ENCODE results near the gene ANKFN1.

The ANKFN1 gene

DNA sequence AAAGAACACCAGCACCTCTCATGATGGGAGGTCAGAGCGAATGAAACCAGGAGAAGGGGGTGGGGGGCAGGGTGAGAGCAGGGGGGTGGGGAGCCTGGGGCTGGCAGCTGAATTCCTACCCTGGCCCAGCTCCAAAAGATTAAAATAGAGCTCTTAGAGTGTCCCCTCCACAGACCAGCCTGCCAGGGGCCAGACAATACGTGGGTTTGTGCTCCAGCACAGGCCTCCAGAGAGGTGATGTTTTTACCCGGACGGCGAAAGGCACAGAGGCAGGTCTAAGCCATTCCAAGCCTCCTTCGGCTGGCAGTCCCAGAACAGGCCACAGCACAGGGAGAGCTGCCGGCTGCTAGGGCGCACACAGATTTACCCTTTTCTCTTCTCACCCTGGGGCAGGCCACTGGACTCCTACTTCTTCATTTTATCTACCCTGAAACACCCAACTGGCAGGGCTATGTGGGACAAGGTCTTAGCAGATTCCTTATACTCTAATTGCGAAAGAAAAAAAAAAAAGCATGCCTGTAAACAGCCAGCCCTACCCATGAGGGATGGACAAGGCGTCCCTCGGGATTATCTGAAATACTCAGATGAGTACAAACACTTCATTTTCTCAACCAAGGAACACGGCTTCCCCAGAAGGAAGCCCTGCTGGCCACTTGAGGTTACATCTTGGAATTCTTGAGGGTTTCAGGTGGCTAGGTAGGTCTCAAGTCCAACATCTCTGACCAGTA, 368.3 kb downstream of the ANKFN1 start:
- DNase-seq, result no peak

- DNase-seq, result no peak
These were observed 369.8 kb downstream of the ANKFN1 start for GRCh38 chr17:56523042-56523441.

GRCh38 chr17:56528696-56529095, 375.4 kb downstream of the ANKFN1 start:
- no peak for DNase-seq

DNA sequence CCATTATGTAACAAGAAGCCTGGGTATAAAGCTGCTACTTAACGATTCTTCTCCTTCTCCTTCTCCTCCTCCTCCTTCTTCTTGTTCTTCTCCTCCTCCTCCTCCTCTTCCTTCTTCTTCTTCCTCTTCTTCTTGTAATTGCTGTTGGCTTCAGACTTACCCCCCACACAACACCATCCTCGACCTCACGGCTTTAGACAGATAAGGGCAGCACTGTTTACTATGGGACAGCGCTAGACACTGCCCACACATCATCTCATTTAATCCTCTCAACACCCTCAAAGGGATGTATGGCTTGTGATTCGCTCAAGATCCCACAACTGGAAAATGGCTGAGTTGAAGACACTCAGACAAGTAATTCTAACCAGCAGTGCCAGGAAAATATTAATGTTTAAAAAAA, 379.7 kb downstream of the ANKFN1 start:
- no peak for DNase-seq

GRCh38 chr17:56536766-56537165, 383.5 kb downstream of the ANKFN1 start:
- no peak for DNase-seq

DNA sequence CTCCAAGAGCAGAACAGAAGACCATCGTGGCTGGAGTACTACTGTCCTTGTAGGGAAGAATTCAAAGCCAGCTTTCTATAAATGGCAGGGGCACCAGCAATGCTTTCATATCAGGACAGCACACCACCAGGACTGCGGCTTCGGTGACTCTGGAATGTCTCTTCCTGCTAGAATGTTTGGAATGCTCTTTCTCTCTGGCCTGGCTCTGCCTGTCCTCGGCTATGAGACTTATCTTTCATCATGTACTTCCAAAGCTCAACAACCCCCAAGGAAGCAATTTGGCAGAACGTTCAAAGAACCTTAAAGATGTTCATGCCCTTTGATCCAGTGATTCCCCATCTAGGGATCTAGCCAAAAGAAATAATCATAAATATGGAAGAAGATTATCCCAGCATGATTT, 387.6 kb downstream of the ANKFN1 start:
- DNase-seq, result no peak

DNA sequence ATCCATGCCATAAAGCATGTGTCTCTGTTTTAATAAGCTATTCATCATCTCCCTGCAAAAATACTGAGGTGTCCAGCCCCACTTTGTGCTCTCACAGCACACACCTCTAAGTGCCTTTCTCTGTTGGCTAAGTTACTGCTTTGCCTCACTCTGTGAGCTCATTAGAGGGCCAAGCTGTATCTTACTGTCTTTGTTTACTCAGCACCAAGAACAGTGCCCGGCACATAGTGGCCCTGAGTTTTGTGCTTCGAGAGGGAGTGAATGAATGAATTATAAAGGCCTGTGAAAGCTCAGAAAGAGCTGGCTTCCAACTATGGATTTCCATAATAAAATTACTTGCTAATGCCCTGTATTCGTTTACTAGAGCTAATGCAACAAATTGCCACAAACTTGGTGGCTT, 390.0 kb downstream of the ANKFN1 start:
- no peak for DNase-seq

- no peak for DNase-seq
These were observed 391.8 kb downstream of the ANKFN1 start for GRCh38 chr17:56545106-56545505.

GRCh38 chr17:56545930-56546329, 392.7 kb downstream of the ANKFN1 start:
- no peak for DNase-seq

DNA sequence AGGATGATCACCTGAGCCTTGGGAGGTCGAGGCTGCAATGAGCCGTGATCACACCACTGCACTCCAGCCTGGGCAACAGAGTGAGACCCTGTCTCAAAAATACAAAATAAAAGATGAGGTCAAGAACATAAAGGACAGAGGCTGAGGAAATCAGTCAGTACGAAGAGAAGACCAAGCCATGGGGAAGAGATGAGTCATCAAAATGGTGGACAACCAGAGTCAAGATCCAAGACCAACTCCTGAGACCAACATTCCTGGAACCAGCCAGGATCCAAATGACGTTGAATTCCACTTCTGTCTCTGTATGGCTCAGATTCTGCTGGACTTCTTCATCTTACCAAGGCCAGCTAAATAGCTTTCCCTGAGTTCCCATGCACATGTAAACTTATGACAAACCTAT, 395.4 kb downstream of the ANKFN1 start:
- DNase-seq, result no peak

GRCh38 chr17:56549501-56549900, 396.2 kb downstream of the ANKFN1 start:
- no peak for DNase-seq

- no peak for DNase-seq
These were observed 404.4 kb downstream of the ANKFN1 start for GRCh38 chr17:56557682-56558081.

GRCh38 chr17:56558088-56558487, 404.8 kb downstream of the ANKFN1 start:
- no peak for DNase-seq
